ENCODE measurements around the gene NGRN.

NGRN gene

DNA sequence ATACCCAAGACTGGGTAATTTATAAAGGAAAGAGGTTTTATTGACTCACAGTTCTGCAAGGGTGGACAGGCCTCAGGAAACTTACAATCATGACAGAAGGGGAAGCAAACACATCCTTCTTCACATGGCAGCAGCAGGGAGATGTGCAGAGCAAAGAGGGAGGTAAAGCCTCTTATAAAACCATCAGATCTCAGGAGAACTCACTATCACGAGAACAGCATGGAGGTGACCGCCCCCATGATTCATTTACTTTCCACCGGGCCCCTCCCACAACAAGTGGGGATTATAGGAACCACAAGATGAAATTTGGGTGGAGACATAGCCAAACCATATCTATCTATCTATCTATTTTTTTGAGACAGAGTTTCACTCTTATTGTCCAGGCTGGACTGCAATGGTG is 26.1 kb upstream of the NGRN start:
- no peaks in the 10 kb centered on the region for H3F3A ChIP-seq (ENCODE audit: insufficient read depth, low read length)
- no peaks in the 10 kb centered on the region for H3K9me2 ChIP-seq (ENCODE audit: low read depth, low read length)
- H3K9me3 ChIP-seq (ENCODE audit: low read length), result no peaks in the 10 kb centered on the region
- no peak overlapping the region for H3K4me3 ChIP-seq (ENCODE audit: low read depth, low read length, poor library complexity, severe bottlenecking)
- peaks cover 23% of the 10 kb centered on the region for H3K36me3 ChIP-seq (ENCODE audit: insufficient read depth, low read length)
- peaks cover 7% of the 10 kb centered on the region for H3K4me1 ChIP-seq (ENCODE audit: insufficient read depth, low read length, severe bottlenecking)
- no peak overlapping the region for H2AFZ ChIP-seq (ENCODE audit: low read length)
- TF ChIP-seq, protein P1, sequence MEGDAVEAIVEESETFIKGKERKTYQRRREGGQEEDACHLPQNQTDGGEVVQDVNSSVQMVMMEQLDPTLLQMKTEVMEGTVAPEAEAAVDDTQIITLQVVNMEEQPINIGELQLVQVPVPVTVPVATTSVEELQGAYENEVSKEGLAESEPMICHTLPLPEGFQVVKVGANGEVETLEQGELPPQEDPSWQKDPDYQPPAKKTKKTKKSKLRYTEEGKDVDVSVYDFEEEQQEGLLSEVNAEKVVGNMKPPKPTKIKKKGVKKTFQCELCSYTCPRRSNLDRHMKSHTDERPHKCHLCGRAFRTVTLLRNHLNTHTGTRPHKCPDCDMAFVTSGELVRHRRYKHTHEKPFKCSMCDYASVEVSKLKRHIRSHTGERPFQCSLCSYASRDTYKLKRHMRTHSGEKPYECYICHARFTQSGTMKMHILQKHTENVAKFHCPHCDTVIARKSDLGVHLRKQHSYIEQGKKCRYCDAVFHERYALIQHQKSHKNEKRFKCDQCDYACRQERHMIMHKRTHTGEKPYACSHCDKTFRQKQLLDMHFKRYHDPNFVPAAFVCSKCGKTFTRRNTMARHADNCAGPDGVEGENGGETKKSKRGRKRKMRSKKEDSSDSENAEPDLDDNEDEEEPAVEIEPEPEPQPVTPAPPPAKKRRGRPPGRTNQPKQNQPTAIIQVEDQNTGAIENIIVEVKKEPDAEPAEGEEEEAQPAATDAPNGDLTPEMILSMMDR (IDR thresholded peaks at IDR 0.05; ENCODE audit: low read length), result no peak
- TF ChIP-seq EZH2 (IDR thresholded peaks at IDR 0.05; ENCODE audit: borderline replicate concordance, low read length), result no peak
- no peaks in the 10 kb centered on the region for H4K20me1 ChIP-seq (ENCODE audit: insufficient read depth, low read length)
- H3K27ac ChIP-seq (ENCODE audit: low read depth, low read length, poor library complexity, severe bottlenecking), result no peak overlapping the region
- H3K9ac ChIP-seq (ENCODE audit: low read length), result no peak overlapping the region
- no peaks in the 10 kb centered on the region for H3K27me3 ChIP-seq (ENCODE audit: insufficient read depth, low read length)
- H3K4me2 ChIP-seq (ENCODE audit: low read length), result no peak overlapping the region
- no peaks in the 10 kb centered on the region for H3K79me2 ChIP-seq (ENCODE audit: insufficient read depth, low read length)

DNA sequence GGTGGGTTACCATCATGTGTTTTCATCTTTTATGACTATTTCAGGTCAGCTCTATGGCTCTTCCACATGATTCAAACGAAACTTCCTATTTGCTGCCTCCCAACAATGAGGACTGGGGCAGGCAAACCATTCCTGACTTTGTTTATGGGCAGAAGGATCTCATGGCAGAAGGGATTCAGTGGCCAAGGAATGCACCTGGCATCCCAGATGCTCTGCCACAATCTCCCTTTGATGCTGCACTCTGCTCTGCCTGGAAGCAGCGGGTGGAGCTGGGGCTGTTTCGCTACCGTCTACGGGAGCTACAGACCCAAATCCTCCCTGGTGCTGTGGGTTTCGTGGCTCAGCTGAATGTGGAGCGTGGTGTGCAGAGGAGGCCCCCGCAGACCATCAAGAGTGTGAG is 24.6 kb upstream of the NGRN start:
- Histone ChIP-seq H3K79me2 (ENCODE audit: insufficient read depth, low read length) (no peaks in the 10 kb centered on the region), H3K27me3 (ENCODE audit: insufficient read depth, low read length) (no peaks in the 10 kb centered on the region), H3K36me3 (ENCODE audit: insufficient read depth, low read length) (peaks cover 23% of the 10 kb centered on the region), H4K20me1 (ENCODE audit: insufficient read depth, low read length) (no peaks in the 10 kb centered on the region), H3K9me2 (ENCODE audit: low read depth, low read length) (no peaks in the 10 kb centered on the region), H3F3A (ENCODE audit: insufficient read depth, low read length) (no peaks in the 10 kb centered on the region), H3K9me3 (ENCODE audit: low read length) (no peaks in the 10 kb centered on the region), H3K27ac (ENCODE audit: low read depth, low read length, poor library complexity, severe bottlenecking) (no peak overlapping the region), H3K4me1 (ENCODE audit: insufficient read depth, low read length, severe bottlenecking) (no peaks in the 10 kb centered on the region), H3K4me3 (ENCODE audit: low read depth, low read length, poor library complexity, severe bottlenecking) (no peak overlapping the region), H3K4me2 (ENCODE audit: low read length) (no peak overlapping the region), H2AFZ (ENCODE audit: low read length) (no peak overlapping the region), H3K9ac (ENCODE audit: low read length) (no peak overlapping the region)
- TF ChIP-seq EZH2 (IDR thresholded peaks at IDR 0.05; ENCODE audit: borderline replicate concordance, low read length), result no peak
- TF ChIP-seq, protein P1 (IDR thresholded peaks at IDR 0.05; ENCODE audit: low read length), result no peak

DNA sequence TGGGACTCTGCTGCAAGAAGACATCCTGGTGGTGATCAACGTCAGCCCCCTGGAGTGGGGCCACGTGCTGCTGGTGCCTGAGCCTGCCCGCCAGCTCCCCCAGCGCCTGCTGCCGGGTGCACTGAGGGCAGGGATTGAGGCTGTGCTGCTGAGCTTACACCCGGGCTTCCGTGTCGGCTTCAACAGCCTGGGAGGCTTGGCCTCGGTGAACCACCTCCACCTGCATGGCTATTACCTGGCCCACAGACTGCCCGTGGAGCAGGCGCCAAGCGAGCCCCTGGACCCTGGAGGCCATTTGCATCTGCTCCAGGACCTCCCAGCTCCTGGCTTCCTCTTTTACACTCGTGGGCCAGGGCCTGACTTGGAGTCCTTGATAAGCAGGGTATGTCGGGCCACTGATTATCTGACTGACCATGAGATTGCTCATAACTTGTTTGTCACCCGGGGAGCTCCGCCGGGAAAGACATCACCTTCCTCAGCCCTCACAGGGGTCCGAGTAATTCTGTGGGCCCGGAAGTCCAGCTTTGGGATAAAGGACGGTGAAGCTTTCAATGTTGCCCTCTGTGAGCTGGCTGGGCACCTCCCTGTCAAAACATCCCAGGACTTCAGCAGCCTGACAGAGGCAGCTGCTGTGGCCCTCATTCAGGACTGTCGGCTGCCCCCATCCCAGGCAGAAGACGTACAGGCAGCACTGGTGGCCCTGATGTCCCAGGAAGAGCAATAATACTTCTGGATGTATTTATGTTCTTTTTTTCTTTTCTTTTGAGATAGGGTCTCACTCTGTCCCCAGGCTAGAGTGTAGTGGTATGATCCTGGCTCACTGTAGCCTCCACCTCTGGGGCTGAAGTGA is 23.9 kb upstream of the NGRN start:
- no peaks in the 10 kb centered on the region for H3K4me1 ChIP-seq (ENCODE audit: insufficient read depth, low read length, severe bottlenecking)
- TF ChIP-seq, protein P1 (IDR thresholded peaks at IDR 0.05; ENCODE audit: low read length), result no peak
- no peak for TF ChIP-seq EZH2 (IDR thresholded peaks at IDR 0.05; ENCODE audit: borderline replicate concordance, low read length)
- H3K27ac ChIP-seq (ENCODE audit: low read depth, low read length, poor library complexity, severe bottlenecking), result no peak overlapping the region
- H3K9me3 ChIP-seq (ENCODE audit: low read length), result no peaks in the 10 kb centered on the region
- no peaks in the 10 kb centered on the region for H3F3A ChIP-seq (ENCODE audit: insufficient read depth, low read length)
- H3K9ac ChIP-seq (ENCODE audit: low read length), result no peak overlapping the region
- no peaks in the 10 kb centered on the region for H4K20me1 ChIP-seq (ENCODE audit: insufficient read depth, low read length)
- no peaks in the 10 kb centered on the region for H3K9me2 ChIP-seq (ENCODE audit: low read depth, low read length)
- H3K79me2 ChIP-seq (ENCODE audit: insufficient read depth, low read length), result no peaks in the 10 kb centered on the region
- no peak overlapping the region for H2AFZ ChIP-seq (ENCODE audit: low read length)
- H3K4me3 ChIP-seq (ENCODE audit: low read depth, low read length, poor library complexity, severe bottlenecking), result no peak overlapping the region
- no peak overlapping the region for H3K4me2 ChIP-seq (ENCODE audit: low read length)
- H3K36me3 ChIP-seq (ENCODE audit: insufficient read depth, low read length), result peaks cover 23% of the 10 kb centered on the region
- H3K27me3 ChIP-seq (ENCODE audit: insufficient read depth, low read length), result no peaks in the 10 kb centered on the region

Measured in OCI-LY1 (cell line).